Activated naive CD8-positive, alpha-beta T cell (primary cell): ENCODE data around the gene HOTAIR.

Experiments
- H3K27ac Mint-ChIP-seq: one replicate; pipeline ENCODE4 v1.8.0; 2021; ENCODE audit warnings: mixed read lengths
- H3K27me3 Mint-ChIP-seq: one replicate; pipeline ENCODE4 v1.8.0; 2021; ENCODE audit warnings: mixed read lengths
- H3K36me3 Mint-ChIP-seq: one replicate; pipeline ENCODE4 v1.8.0; 2021; ENCODE audit warnings: mixed read lengths
- H3K4me1 Mint-ChIP-seq: one replicate; pipeline ENCODE4 v1.8.0; 2021; ENCODE audit warnings: low read depth, mixed read lengths
- H3K4me3 Mint-ChIP-seq: one replicate; pipeline ENCODE4 v1.8.0; 2021; ENCODE audit warnings: mild to moderate bottlenecking, mixed read lengths
- H3K9me3 Mint-ChIP-seq: one replicate; pipeline ENCODE4 v1.8.0; 2021; ENCODE audit warnings: low read depth, mixed read lengths

The HOTAIR gene

DNA sequence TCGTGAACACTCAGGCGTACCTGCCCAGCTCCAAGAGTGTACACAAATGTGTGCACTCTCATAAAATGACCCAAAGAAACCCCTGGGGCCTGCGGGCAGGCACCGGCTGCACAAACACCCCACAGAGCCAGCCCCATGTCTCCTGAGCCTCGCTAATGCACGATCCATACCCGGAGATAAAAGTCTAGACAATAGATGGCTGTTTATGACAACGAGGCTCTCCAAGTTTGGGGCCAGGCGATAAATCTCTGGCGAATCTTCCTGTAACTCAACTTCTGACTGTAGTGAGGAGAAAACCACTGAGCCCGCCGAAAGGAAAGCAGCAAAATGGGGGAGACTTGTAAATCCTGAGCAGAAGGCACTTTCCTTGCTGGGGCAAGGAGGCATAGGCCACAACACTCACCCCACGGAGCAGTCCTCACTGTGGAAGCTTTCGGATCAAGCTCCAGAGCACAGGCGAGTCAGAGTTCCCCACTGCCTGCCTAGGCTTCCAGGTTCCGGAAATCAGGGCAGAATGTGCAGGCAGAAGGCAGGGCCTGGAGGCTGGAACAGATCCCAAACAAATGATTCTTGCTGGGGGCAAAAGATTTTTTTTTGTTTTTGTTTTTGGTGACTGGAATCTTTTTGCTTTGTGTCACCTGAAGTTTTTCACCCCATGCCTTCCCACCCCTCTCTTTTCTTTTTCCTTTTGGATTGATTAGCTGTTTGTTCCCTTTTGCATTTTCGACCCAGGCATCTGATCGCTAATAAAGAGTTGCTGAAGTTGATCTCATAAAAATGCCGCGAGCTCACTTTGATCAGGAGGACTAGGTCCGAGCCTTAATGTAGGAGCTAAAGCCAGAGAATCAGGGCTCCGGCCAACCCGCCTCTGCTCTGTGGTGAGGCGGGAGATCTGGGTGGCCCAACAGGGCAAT, 6.3 kb downstream of the HOTAIR start:
- Mint-ChIP-seq H3K27me3 (peaks cover 76% of the 10 kb centered on the region), H3K27ac (no peak overlapping the region)

DNA sequence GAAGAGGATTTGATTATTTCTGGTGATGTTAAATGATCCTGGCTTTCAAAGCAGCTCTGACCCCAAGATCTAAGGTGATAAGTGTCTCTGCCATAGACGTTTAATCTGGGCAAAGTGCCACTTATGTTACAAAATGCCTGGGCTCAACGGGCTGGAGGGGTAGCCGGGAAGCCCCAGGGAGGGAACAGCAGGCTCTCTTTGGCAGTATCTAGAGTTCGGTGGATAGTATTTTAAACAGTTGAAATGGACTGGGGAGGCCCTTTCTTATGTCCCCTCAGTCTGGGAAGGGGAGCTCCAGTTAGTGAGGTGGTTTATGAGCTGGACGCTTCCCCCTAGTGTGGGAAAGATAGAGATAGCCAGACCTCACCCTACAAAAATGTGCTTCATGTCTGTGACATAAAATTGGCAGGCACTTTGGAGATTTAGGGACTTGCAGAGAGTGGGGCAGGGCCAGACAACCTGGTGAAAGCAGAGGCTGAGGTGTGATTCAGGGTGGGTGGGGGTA, 7.3 kb downstream of the HOTAIR start:
- Mint-ChIP-seq H3K9me3 (no peaks in the 10 kb centered on the region), H3K4me1 (peaks cover 36% of the 10 kb centered on the region), H3K4me3 (no peak overlapping the region), H3K27me3 (peaks cover 76% of the 10 kb centered on the region), H3K36me3 (no peaks in the 10 kb centered on the region), H3K27ac (no peak overlapping the region)

More for the DNA sequence above, 6.3 kb downstream of the HOTAIR start:
- Mint-ChIP-seq H3K4me3 (no peak overlapping the region), H3K9me3 (no peaks in the 10 kb centered on the region), H3K4me1 (peaks cover 38% of the 10 kb centered on the region), H3K36me3 (peaks cover 3% of the 10 kb centered on the region)

DNA sequence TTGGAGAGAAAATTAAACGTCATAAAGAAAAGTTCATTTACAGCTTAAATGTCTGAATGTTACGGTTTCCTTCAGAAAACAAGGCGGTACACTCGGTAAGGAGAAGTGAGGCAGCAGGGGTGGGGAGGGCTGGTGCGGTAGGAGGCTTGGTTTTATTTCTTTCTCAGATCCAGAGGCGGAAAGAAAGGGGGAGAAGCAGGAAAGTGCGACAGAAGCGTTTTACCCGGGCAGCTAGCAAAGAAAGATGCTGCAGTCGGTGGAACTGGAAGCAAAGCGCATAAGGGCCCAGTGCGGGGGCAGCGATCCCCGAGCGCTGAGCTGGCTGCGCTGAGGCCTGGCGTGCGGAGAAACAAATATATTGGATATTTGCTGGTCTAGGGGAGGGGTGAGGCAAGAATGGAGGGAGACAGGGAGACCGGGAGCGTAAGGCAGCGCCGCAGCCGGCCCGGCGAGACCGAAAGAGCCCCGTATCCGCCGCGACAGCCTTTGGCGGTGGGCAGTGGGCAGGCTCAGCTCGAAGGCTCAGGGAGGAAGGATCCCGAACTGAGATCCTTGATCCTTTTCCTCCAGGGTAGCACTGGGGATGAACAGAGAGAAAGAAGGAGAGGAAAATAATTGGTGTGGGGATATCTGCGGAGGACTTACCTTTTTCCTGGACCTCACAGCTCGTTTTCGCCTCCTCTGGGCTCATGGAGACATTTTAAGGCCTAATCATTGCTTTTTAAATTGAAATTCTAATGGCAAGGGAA, 8.2 kb downstream of the HOTAIR start:
- H3K4me3 Mint-ChIP-seq = peak overlapping the region; percentile 72
- peaks cover 36% of the 10 kb centered on the region for H3K4me1 Mint-ChIP-seq
- H3K27ac Mint-ChIP-seq = no peak overlapping the region
- H3K9me3 Mint-ChIP-seq = no peaks in the 10 kb centered on the region
- H3K36me3 Mint-ChIP-seq = no peaks in the 10 kb centered on the region
- peaks cover 72% of the 10 kb centered on the region for H3K27me3 Mint-ChIP-seq

DNA sequence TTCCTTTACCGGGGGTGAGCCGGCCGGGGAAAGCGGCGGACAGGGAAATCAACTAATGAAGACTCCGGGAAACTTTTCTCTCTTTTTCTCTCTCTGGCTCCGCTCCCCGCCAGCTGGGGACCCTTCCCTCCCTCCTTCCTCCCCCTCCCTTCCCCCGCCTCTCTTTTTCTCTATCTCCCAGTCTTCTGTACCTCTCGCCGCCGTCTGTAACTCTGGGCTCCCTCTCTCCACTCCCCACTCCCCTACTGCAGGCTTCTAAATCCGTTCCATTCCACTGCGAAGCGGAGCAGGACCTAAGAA, 8.7 kb downstream of the HOTAIR start:
- Mint-ChIP-seq H3K4me1 (peaks cover 36% of the 10 kb centered on the region), H3K27me3 (peaks cover 67% of the 10 kb centered on the region), H3K9me3 (no peaks in the 10 kb centered on the region), H3K4me3 (peak overlapping the region; percentile 72), H3K27ac (no peak overlapping the region), H3K36me3 (no peaks in the 10 kb centered on the region)

DNA sequence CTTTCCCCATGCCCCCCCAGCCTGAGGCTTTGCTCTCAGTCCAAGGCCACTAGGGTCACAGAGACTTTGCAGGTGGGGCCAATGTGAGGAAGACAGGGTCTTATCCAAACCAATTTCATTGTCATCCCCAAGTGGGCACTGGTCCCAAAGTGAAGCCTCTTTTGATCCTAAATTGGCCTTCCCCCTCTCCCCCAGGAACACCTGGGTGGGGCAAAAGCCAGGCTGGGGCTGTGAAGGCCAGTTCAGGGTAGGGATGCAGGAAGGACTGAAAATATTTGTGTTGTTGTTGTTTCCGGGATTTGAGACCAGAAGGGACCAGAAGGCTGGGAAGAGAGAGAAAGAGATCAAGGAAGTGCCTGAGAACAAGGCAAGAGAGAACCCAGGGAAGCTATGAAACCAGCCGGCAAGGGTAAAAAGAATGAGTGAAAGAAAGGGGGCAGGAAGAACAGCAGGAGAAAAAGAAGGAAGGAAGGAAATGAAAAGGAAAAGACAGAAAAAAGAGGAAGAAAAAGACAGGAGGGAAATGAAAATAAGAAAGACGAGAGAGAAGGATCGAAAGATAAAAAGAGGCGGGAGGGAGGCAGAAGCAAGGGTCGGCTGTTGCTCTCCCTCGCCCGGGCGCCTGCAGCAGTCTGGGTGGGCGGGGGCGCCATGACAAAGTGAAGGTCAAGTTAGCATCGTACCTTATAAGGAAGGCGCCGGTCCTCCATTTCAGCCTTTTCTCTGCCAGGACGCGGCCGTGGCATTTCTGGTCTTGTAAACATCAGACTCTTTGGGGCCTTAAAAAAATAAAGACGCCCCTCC, 9.3 kb downstream of the HOTAIR start:
- H3K27ac Mint-ChIP-seq = no peak overlapping the region
- H3K4me3 Mint-ChIP-seq = peak overlapping the region; percentile 46
- peaks cover 37% of the 10 kb centered on the region for H3K4me1 Mint-ChIP-seq
- no peaks in the 10 kb centered on the region for H3K36me3 Mint-ChIP-seq
- H3K9me3 Mint-ChIP-seq = no peaks in the 10 kb centered on the region
- H3K27me3 Mint-ChIP-seq = peaks cover 66% of the 10 kb centered on the region

GRCh38 chr12:53964315-53964713, 10.4 kb downstream of the HOTAIR start:
- H3K27ac Mint-ChIP-seq = no peak overlapping the region
- peak overlapping the region; percentile 44 for H3K4me3 Mint-ChIP-seq
- H3K27me3 Mint-ChIP-seq = peaks cover 69% of the 10 kb centered on the region
- no peaks in the 10 kb centered on the region for H3K9me3 Mint-ChIP-seq
- H3K36me3 Mint-ChIP-seq = no peaks in the 10 kb centered on the region
- H3K4me1 Mint-ChIP-seq = peaks cover 42% of the 10 kb centered on the region

- H3K4me3 Mint-ChIP-seq = peak overlapping the region; percentile 44
- H3K27me3 Mint-ChIP-seq = peaks cover 69% of the 10 kb centered on the region
- no peaks in the 10 kb centered on the region for H3K36me3 Mint-ChIP-seq
Measured at GRCh38 chr12:53963434-53964314, 11.1 kb downstream of the HOTAIR start.

DNA sequence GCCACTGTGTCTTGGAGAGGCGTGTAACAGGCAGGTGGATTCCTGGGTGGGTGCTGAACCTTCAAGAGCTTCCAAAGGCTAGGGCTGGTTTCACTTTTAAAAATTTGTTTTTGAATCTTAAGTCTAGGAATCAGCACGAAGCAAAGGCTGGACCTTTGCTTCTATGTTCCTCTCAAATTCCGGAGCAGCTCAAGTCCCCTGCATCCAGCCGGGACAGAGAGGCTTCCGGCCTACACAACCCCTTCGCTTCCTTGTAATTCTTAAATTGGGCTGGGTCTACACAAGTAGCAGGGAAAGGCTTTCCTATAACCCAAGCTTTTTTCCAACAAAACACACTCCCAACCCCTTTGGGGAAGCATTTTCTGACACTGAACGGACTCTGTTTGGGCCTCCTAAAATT, 11.7 kb downstream of the HOTAIR start:
- Mint-ChIP-seq H3K4me1 (peaks cover 43% of the 10 kb centered on the region), H3K27me3 (peaks cover 69% of the 10 kb centered on the region), H3K36me3 (no peaks in the 10 kb centered on the region), H3K4me3 (no peak overlapping the region), H3K27ac (no peak overlapping the region), H3K9me3 (no peaks in the 10 kb centered on the region)

More at GRCh38 chr12:53963434-53964314, 11.1 kb downstream of the HOTAIR start:
- no peaks in the 10 kb centered on the region for H3K9me3 Mint-ChIP-seq
- peaks cover 42% of the 10 kb centered on the region for H3K4me1 Mint-ChIP-seq
- no peak overlapping the region for H3K27ac Mint-ChIP-seq

- Mint-ChIP-seq H3K4me3 (no peak overlapping the region), H3K27me3 (peaks cover 64% of the 10 kb centered on the region), H3K9me3 (no peaks in the 10 kb centered on the region), H3K27ac (no peak overlapping the region), H3K4me1 (peaks cover 43% of the 10 kb centered on the region), H3K36me3 (no peaks in the 10 kb centered on the region)
Measured at GRCh38 chr12:53961025-53961761, 13.6 kb downstream of the HOTAIR start.

- Mint-ChIP-seq H3K4me3 (peak overlapping the region; percentile 24), H3K27ac (no peak overlapping the region), H3K36me3 (no peaks in the 10 kb centered on the region), H3K4me1 (peaks cover 42% of the 10 kb centered on the region), H3K27me3 (peaks cover 65% of the 10 kb centered on the region), H3K9me3 (no peaks in the 10 kb centered on the region)
Measured at GRCh38 chr12:53960187-53961024, 14.3 kb downstream of the HOTAIR start.

- Mint-ChIP-seq H3K4me3 (no peak overlapping the region), H3K4me1 (peaks cover 36% of the 10 kb centered on the region), H3K9me3 (no peaks in the 10 kb centered on the region), H3K27ac (no peak overlapping the region), H3K36me3 (no peaks in the 10 kb centered on the region), H3K27me3 (peaks cover 61% of the 10 kb centered on the region)
Measured at GRCh38 chr12:53959314-53959713, 15.4 kb downstream of the HOTAIR start.

DNA sequence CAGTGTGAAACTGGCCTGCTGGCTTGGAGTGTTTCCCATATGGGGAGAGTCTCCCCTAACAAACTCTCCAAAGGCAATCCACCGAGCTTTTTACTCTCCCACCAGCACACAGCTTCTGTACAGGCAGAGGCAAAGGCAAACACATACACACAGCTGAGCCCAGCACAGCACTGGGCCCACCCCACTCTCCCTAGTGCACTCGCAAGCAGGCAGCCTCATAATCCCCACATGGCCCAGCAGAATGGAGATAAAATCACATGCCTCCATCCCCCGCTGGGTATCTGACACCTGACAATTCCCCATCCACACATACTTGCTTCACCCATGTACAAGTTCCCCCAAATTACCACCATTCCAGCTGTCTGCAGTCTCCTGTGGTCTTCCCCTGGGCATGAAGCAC, 16.6 kb downstream of the HOTAIR start:
- H3K4me1 Mint-ChIP-seq = peaks cover 36% of the 10 kb centered on the region
- H3K27ac Mint-ChIP-seq = no peak overlapping the region
- H3K36me3 Mint-ChIP-seq = no peaks in the 10 kb centered on the region
- peaks cover 61% of the 10 kb centered on the region for H3K27me3 Mint-ChIP-seq
- no peak overlapping the region for H3K4me3 Mint-ChIP-seq
- H3K9me3 Mint-ChIP-seq = no peaks in the 10 kb centered on the region
